NCI-H345 (cell line): Measurements from ENCODE around the gene TAC4.
"Not testable (repeated sequence)": the region's sequence is repeated elsewhere in the genome, so short reads cannot be mapped to it uniquely, and the experiment has no call there.

Experiments used
- DNase-seq: peaks from one replicate; lab custom pipeline; 2025; lab: John Stamatoyannopoulos, UW

Gene TAC4

DNA sequence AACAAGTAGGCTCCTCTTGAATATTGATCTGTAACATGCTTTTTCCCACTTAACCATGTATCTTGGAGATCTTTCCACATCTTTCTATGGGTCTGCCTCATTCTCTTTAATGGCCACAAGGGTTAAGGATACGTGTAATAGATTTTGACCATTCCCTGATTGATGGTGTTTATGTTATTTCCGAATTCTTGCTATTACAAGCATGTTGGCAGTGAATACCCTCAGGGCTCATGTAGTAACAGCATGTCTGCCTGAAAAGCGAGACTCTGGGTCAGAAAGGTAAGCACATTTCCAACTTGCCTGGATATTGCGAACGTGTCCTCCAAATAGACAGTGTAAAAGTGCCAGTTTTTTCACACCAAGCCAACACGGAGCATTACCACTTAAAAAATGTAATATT, 5.0 kb downstream of the TAC4 start:
- DNase-seq: no peak

DNA sequence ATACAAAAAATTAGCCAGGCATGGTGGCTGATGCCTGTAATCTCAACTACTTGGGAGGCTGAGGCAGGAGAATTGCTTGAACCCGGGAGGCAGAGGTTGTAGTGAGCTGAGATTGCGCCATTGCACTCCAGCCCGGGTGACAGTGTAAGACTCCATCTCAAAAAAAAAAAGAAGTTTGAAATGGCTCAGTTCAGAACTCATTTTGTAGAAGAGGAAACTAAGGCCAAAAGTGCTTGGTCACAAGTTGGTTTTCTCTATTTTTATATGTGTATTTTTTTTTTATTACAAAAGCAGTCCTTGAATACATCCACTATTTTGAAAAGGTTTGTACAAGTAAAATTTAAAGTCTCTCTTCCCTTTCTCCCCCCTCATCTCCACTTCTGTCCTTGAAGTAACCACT, 5.5 kb downstream of the TAC4 start:
- no peak for DNase-seq

DNA sequence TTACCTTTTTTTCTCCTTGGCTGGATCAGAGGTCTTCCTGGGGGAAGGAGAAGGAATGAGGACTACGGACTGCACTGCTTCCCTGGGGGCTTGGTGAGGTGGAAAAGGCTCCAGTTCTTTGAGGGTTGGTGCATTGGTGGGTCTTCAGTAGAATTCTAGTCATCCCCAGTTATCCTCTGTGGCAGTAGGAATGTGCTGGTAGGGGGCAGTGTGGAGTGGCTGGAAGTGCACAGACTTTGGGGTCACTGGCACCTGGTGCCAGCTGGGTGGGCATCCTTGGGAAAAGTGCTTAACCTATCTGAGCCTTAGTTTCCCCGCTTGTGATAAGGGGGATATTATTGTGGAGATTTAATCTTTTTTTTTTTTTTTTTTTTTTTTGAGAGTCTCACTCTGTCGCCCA, 6.3 kb downstream of the TAC4 start:
- no peak for DNase-seq

DNA sequence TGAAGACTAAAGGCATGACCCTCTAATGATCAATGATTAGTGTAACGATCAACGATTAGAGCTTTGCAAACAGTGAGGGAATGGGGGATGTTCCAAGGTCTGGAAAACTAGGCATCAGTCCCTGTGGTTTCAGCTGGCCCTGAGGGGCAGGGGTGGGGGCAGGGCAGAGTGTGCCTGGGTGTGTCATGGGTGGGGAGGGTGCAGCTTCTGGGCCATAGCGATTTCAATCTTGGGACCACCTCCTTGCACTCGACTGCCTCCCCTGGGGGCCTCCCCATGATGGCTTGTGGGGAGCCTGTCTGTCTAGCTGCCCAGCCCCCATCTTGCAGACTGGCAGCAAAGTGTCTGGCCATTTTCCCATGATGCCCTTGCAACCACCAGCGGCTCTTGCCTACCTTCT, 8.4 kb downstream of the TAC4 start:
- no peak for DNase-seq

DNA sequence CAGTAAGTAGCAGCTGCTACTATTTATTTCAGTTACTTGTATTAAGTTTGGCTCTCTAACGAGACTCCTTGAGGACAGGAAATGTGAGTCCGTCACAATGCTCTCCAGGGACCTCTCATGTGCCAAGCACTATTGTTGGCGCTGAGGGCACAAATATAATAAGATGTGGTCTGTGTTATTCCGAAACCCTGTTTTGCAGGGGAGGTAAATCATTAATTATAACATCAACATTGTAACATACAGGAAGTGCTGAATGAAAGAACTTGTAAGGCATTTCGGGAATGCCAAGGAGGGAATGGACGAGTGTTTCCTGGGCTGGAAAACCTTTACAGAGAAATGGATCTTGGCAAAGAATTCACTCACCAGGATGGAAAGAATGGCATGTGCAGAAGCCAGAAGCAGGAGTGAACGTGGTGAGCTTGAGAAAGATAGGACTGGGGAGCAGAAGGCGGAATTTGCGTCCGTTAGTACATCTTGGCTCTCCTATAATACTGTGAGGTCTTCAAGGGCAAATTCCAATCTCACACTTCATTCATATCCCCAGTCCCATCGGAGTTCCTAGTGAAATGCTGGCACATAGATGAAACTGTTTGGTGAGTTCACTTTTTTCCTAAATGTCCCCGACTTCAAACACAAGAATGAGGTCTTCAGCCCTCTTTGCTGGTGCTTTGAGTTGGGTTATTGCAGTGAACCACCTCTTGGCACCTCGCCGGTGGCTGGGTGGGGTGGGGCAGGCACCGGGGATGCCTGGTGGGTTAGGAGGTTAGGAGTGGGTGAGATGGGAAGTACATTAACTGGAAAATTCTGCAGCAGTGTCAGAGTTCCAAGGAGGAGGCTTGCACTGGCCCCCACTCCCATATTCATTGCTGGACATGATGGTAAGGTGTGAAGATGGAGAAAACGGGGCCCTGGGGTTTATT, 11.5 kb downstream of the TAC4 start:
- no peak for DNase-seq

DNA sequence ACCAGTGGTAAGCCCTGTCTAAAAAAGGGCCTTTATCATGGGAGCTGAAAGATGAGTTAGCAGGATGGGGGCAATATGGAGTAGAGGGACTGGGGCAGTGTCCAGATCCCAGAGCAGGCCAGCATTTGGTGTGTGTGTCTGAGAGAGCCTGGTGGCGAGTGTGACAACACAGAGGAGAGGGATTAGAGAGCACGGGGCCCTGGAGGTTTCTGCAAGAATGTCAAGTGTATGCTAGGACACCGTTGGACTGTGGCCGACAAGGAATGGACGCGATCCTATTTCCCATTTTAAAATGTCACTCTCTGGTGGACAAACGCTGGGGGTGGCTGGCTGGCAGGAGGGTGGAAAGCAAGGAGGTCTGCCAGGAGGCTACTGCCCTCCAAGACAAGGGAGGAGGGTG, 12.4 kb downstream of the TAC4 start:
- DNase-seq: no peak

DNA sequence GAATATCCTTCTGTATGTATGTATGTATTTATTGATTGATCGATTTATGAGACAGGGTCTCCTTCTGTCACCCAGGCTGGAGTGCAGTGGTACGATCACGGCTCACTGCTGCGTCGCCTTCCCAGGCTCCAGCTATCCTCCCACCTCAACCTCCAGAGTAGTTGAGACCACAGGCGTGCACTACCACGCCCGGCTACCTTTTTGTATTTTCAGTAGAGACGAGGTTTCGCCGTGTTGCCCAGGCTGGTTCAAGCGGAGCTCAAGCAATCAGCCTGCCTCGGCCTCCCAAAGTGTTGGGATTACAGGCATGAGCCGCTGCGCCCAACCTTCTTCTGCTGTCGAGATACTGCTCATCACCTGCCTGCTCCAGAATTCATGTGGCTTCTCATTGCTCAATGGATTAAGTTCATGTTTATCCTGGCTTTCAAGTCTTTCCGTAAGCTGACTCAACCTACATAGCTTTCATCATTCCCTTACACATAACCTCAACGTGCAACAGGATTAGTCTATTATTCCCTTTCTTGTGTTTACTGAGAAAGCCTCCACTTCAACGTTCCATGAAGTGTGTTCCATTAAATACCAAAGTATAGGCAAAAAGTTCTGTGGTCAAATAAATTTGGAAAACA, 13.6 kb downstream of the TAC4 start:
- no peak for DNase-seq

DNA sequence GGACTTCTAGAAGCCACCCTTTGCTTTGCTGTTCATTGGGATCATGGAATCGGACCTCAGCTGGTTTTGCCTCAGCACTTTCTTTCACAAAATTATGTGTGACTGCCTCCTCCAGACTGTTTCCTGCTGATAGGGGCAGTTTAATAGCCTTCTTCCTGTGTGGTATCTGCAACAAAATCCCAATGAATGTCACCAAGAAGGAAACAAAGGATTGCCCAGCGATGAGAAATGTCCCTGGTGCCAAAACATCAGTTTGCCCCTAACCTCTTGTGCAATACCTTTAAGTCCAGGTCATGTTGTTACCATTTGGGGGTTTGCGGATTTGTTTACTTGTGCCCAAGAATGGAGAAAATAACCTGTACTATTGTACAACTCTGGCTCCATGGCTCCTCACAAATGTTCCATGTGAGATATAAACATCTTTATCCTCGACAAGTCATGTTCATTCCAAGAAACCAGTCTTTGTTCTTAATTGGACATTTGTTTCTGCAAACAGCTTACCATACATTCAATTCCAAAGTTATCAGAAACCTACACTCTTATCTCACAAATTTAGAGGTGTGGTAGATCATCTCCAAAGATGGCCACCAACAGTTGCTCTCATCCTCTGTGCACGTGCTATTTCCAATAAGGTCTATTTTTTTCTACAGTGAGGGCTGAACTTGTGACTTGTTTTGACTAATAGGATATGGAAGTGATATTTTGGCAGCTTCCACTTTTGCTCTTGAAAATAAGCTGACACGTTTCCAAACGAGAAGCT, 14.8 kb downstream of the TAC4 start:
- no peak for DNase-seq

DNA sequence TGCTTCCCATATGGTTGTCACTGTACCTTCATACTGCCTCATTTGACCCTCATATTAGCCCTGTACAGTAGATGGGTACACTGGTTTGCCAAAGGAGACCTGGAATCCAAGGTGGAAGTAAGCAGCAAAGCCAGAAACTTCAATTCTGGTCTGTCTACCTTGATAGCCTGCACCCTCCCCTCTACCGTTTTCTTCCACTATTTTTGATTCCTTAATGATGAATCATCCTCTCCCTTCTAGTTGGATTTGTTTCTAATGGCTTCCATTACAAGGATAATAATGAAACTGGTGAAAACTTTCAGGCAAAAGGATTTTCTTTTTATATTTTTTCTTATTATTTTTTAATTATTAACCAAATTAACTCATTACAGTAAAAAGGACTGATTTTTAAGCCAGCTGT, 17.3 kb downstream of the TAC4 start:
- no peak for DNase-seq

DNA sequence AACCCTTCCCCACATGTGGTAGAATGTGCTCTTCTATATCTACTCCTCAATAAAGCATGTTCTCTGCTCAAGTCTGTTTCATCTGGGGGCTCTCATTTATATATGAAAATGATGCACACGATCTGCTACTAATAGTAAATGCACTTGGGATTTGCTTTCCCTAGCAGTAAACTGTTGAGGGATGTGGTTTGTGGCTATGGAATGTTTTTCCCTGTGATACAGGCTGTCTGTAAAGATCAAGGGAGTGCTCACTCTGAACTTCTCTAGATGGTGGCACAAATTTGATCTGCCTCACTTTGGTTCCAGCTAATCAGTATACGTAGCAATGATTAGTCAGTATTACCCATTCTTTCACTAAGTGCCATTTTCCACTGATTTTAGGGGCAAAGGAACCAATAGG, 18.8 kb downstream of the TAC4 start:
- DNase-seq: no peak

DNA sequence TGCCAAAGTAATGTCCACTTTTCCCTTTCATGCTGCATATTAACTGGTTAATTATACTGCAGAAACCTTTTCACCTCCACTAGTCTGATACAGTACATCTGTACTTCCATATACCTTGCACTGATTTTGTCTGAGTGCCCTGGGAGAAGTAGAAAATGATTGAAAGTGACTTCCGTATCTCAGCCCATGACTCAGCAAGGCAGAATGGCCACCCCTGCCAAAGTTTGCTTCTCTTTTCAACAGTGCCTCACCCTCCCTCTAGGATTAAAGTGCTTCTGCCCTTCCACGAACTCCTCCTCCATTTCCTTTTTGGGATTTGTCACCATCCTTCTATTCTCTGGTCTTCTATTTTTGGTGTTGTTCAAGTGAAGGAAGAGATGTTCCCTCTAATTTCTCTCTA, 19.5 kb downstream of the TAC4 start:
- DNase-seq: not testable (repeated sequence)

DNA sequence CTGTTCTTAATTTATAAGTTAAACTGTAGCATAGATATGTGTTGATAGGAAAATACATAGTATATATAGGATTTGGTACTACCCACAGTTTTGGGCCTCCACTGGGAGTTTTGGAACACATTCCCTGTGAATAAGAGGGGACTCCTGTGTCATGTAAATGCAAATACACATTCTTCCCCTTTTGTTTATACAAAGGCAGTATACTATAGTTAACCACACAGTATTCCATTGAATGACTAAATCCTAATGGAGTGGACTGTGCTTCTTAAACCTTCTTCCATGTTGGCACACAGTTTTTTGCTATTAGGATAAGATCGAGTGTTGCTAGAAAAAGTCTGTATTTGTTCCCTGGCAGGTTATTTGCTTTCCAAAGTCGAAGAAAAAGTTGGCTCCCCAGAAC, 22.2 kb downstream of the TAC4 start:
- DNase-seq: no peak

DNA sequence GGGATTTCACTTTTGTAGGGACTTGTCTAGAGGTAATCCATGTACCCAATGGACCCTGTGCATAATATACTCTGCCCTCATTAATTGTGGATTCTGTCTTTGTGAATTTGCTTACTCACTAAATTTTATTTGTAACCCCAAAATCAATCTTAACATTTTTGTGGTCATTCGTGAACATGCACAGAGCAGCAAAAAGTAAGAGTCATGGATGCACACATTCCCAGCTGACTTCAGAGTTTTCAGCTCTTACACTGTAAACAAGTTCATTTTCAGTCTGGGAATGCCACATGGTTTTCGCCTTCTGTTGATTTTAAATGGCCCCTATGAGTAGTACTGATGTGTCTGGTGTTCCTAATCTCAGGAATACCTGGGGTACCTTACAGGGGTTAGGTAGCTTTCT, 24.3 kb downstream of the TAC4 start:
- no peak for DNase-seq

DNA sequence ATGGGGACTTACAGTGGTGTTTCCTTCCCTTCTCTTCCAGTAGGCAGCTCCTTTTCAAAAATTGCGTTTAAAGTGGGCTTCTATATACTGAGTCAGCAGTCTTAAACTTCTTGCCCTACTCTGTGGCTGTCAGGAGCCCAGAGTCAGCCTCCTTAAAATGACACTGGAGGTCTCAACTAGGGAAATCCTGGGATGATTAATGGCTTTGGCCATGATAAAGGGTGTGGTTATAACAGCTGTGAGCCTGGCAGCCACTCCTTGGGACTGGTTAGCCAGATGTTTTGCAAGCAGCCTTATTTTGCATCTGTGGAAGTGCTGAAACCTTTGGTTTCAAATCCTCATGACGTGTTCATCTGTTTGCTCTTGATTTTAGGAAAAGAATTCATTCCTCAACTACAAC, 25.0 kb downstream of the TAC4 start:
- DNase-seq: no peak

DNA sequence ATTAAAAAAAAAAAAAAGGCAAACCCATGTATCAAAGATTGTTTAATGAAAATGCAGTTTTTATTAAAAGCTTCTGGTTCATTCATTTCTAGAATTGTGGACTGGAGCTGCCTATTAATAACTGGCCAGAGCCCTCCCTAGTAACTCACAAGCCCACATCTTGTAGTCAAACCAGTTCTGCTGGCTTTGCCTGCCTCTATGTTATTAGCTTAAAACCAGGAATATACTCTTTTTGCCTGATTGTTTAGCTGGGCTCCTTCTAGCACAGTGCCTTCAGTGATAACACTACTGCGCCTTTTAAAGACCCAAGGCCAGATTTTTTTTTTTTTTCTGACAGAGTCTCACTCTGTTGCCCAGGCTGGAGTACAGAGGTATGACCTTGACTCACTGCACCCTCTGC, 26.0 kb downstream of the TAC4 start:
- DNase-seq: no peak

DNA sequence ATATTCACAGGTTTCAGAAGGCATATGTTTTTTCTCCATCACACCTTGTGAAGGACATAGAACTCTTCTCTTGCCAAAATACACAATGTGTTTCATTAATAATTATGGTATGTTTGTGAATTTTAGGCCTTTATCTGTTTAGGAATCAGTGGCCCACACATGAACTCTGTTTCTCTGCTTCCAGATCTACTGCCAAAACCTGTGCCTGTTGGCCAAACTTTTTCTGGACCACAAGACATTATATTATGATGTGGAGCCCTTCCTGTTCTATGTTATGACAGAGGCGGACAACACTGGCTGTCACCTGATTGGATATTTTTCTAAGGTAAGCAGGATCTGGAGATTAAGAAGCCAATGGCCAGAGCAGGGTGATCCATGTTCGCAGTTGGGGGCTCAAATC, 26.4 kb downstream of the TAC4 start:
- no peak for DNase-seq

DNA sequence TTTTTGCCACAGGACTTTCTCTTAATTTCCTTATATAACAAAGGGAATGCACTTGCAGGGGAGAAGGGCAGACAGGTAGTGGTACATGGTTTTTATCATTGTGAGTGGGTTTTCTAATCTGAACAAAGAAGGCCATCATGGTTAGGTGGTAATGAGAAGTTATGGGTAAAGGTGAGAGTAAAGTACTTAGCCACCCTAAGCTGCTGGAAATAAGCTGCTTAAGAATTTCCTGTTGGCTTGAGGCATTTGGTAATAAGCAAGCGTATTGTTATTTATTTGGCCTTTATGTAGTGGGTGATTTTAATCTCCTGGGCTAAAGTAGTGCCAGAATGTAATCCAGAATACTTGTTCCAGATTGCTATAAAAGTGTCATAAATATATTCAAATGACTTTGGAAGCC, 27.1 kb downstream of the TAC4 start:
- DNase-seq: no peak

DNA sequence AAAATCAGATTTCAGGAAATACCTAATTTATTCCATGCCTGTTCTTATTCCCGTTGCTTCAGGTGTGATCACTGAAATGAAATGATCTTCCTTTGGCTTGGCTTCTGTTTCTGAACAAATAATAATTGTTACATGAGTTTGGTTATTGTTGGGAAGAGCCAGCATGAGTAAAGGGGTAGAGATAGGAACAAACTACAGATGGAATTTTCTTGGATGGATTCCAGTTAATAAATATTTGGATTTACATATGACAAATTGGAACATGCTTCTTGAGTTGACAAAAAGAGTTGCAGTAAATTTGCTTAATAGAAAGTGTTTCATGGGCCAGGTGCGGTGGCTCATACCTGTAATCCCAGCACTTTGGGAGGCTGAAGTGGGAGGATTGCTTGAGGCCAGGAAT, 28.2 kb downstream of the TAC4 start:
- DNase-seq: no peak

DNA sequence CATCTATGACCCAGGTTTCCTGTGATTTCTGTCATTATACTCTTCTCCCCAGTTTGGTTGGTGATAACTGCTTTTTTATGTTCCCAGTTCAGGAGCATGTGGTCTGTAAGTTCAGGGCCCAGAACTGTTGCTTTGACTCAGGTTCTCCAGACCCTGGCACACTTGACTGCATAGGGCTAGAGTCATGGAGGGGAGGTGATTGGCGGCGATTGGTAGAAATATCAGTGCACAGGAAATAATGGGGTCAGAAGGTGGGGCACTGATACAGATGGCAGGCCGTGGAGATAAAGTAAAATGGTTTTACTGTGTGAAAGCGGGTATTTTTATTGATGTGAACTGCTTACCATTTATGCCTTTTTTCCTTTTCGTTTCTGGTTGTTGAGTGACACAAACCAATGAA, 28.7 kb downstream of the TAC4 start:
- DNase-seq: no peak

DNA sequence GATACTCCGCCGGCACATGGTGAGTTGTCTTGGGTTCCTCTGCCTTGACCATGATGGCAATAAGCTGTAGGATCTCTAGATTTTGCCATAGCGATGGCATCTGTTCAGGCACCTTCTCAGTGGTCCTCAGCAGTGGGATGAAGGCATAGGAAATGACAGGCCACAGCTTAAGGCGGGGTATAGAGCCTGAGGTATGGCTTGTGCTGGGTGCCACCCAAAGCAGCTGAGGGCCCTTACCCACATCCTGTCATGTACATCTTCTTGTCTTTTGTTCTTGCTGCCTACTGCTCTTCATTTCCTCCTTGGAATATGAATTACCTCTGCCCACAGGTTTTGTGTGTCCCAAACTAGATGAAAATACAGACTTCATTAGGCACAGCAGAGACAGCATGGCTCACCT, 29.9 kb downstream of the TAC4 start:
- no peak for DNase-seq

DNA sequence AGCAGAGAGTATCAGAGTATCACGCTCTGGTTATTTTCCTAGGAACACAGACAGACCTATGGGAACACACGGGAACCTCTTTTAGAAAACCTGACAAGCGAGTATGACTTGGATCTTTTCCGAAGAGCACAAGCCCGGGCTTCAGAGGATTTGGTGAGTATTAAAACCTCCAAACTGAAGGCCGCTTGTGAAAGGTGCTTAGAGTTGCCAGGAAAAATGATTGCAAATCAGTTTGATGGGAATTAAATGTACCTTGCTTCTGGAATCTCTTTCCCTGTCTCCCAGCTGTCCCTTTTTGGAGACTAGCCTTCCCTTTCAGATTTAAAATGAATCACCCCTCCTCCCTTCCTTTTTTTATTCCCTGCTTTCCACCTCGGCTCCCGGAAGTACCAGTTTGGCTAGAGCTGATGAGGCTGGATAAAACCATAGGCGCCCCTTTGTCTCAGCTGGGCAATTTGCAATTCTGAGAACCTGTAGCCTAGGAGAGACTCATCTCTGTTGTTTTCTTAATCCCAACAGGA, 32.0 kb downstream of the TAC4 start:
- DNase-seq: no peak

DNA sequence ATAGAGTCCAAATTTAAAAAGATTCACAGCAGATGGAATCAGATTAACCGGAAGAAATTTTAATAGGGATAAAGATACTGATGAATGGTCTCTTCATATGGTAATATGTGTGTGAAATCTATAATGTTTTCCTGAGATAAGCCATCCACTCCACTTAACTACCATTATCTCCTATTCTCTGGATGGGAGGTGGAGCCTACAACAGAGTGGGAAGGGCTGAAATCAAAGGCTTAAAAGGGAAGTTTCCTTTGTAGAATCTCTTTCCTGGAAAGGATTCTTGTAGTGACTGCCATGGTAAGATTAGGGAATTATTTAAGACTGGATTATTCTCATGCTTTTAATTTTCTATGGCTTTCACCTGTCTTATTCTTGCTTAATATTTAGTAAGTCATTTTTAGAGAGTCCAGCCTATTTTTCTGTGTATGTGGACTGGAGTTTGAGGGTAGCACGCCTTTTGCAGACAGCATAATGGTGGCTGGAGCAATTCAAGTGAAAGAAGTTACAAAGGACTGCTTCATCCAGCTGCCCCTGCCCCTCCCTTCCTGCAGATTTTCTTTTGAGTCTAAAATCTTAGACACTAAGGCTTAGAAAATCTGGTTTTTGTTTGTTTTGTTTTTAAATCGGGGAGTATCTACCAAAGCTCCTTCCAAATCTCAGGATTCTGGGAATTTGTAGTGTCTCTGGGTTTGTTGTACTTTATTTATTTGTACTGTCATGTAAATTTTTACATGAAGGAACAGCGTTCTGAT, 32.9 kb downstream of the TAC4 start:
- no peak for DNase-seq
